Loucy (cell line): Measurements from ENCODE around the gene DOLPP1.

ENCODE experiments used
- EZH2phosphoT487 ChIP-seq: fragments of 200-600 bp; IDR thresholded peaks from 2 replicates; pipeline ENCODE4 v1.6.1; 2018; ENCODE audit warnings: antibody characterized with exemption, mild to moderate bottlenecking, moderate library complexity, borderline replicate concordance
- TF ChIP-seq, protein P1 (sequence below): fragments of 200-600 bp; sonication (generic); conservative IDR thresholded peaks from 2 replicates; pipeline ENCODE4 v1.5.1; 2014; ENCODE audit warnings: mild to moderate bottlenecking, antibody characterized with exemption, low read length

GRCh38 chr9:129036241-129036922 is 44.5 kb upstream of the DOLPP1 start, which contains the start of gene MIGA2:
- TF ChIP-seq, protein P1, sequence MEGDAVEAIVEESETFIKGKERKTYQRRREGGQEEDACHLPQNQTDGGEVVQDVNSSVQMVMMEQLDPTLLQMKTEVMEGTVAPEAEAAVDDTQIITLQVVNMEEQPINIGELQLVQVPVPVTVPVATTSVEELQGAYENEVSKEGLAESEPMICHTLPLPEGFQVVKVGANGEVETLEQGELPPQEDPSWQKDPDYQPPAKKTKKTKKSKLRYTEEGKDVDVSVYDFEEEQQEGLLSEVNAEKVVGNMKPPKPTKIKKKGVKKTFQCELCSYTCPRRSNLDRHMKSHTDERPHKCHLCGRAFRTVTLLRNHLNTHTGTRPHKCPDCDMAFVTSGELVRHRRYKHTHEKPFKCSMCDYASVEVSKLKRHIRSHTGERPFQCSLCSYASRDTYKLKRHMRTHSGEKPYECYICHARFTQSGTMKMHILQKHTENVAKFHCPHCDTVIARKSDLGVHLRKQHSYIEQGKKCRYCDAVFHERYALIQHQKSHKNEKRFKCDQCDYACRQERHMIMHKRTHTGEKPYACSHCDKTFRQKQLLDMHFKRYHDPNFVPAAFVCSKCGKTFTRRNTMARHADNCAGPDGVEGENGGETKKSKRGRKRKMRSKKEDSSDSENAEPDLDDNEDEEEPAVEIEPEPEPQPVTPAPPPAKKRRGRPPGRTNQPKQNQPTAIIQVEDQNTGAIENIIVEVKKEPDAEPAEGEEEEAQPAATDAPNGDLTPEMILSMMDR, result no peak
- no peak for TF ChIP-seq EZH2phosphoT487
